HG03354 (cell line): ENCODE measurements around the gene REC8.
"Not testable (repeated sequence)": the region's sequence is repeated elsewhere in the genome, so short reads cannot be mapped to it uniquely, and the experiment has no call there.

Experiments
- ATAC-seq: cut with Tn5 transposase; IDR thresholded peaks from one replicate; pipeline ENCODE4 v1.9.1; 2021; ENCODE audit warnings: mild to moderate bottlenecking; ENCODE audit not compliant: unreplicated experiment, poor library complexity, severe bottlenecking

The REC8 gene

GRCh38 chr14:24219080-24219479, 47.2 kb downstream of the REC8 start:
- ATAC-seq: no peak

DNA sequence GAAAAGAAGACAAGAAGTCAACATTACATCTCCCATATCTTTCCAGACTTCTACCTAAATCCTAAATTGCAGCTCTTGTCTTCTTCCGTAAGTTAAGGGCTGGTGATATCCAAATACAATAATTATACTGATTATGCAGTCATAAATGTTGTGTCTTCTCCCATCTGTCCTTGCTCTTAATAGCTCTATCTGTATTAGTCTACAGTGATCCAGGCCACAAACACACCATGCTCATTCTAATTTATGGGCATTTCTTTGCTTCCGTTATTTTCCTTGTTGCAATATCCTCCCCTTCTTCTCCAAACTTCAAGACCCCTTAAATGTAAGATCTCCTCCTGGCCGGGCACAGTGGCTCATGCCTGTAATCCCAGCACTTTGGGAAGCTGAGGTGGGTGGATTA, 47.6 kb downstream of the REC8 start:
- ATAC-seq: no peak

DNA sequence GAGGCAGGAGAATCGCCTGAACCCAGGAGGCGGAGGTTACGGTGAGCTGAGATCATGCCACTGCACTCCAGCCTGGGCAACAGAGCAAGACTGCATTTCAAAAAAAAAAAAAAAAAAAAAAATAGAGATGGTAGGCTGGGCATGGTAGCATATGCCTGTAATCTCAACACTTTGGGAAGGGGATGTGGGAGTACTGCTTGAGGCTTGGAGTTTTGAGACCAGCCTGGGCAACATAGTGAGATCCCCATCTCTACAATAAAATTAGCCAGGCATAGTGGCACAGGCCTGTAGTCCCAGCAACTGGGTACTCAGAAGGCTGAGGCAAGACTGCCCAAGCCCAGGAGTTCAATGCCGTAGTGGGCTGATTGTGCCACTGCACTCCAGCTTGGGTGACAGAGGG, 51.1 kb downstream of the REC8 start:
- ATAC-seq: not testable (repeated sequence)

DNA sequence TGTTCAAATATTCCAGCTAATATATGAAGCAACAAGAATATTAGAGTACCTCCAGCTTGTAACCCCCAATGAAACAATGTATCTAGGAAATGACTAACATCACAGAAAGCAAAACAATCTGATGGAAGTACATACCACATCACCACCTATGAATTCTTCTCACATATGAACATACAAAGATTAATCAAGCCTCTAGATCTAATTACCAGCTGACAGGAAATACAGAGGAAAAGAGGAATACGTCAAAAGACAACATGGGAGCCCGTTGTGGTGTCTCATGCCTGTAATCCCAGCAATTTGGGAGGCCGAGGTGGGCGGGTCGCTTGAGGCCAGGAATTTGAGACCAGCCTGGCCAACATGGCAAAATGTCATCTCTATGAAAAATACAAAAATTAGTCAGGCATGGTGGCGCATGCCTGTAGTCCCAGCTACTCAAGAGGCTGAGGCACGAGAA, 52.8 kb downstream of the REC8 start:
- no peak for ATAC-seq

- ATAC-seq: no peak
These were observed 54.6 kb downstream of the REC8 start for GRCh38 chr14:24226473-24226872.

GRCh38 chr14:24228902-24229301, 57.0 kb downstream of the REC8 start:
- ATAC-seq: no peak
